ENCODE measurements around the gene PRRT1.

DNA sequence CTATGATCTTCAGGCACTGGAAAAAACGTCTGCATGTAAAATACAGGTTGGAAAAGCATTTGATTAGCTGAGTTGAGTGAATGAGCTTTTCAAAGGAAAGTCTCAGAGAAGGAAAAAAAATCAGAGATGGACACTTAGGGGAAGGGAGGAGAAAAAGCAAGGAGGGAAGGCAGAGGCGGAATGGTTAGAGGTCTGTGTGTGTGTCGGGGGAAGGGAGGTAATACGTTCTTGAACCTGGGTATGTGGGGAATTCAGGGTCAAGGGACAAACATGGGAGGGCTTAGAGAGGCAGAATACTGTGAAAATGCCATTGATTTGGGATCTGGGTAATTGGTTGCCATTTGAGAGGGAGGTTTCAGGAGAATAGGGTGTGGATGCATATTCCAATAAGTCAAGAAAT, 5.1 kb downstream of the PRRT1 start:
- TF ChIP-seq, protein P1, sequence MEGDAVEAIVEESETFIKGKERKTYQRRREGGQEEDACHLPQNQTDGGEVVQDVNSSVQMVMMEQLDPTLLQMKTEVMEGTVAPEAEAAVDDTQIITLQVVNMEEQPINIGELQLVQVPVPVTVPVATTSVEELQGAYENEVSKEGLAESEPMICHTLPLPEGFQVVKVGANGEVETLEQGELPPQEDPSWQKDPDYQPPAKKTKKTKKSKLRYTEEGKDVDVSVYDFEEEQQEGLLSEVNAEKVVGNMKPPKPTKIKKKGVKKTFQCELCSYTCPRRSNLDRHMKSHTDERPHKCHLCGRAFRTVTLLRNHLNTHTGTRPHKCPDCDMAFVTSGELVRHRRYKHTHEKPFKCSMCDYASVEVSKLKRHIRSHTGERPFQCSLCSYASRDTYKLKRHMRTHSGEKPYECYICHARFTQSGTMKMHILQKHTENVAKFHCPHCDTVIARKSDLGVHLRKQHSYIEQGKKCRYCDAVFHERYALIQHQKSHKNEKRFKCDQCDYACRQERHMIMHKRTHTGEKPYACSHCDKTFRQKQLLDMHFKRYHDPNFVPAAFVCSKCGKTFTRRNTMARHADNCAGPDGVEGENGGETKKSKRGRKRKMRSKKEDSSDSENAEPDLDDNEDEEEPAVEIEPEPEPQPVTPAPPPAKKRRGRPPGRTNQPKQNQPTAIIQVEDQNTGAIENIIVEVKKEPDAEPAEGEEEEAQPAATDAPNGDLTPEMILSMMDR (IDR thresholded peaks at IDR 0.05 in 8 of 11, conservative IDR thresholded peaks at IDR 0.05 in 3 of 11): no peak
- no peak for TF ChIP-seq POLR2A (IDR thresholded peaks at IDR 0.05)

Measured in spleen (tissue), 7 donors.